HG03521 (cell line): ENCODE measurements around the gene NR1H2.

Experiments used
- ATAC-seq: cut with Tn5 transposase; IDR thresholded peaks from one replicate; pipeline ENCODE4 v1.9.1; 2021; ENCODE audit warnings: mild to moderate bottlenecking, moderate library complexity; ENCODE audit not compliant: unreplicated experiment

Gene NR1H2

DNA sequence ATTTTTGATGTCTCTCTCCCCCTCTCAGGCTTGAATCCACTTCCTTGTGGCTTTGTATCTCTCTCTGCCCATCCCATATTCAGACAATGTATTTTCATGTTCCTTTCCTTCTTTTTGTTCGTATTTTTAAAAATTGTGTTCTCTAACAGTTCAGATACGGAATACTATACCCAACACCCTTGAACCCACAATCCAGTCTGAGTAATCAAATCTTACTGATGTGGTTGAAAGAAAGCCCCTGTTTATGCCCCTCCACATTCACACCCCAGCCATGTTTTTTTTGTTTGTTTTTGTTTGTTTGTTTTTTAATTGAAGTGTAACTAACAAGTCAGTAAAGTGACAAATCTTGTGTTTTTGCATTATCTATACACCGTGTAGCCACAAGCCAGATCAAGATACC lies 43.9 kb downstream of the NR1H2 start:
- no peak for ATAC-seq

DNA sequence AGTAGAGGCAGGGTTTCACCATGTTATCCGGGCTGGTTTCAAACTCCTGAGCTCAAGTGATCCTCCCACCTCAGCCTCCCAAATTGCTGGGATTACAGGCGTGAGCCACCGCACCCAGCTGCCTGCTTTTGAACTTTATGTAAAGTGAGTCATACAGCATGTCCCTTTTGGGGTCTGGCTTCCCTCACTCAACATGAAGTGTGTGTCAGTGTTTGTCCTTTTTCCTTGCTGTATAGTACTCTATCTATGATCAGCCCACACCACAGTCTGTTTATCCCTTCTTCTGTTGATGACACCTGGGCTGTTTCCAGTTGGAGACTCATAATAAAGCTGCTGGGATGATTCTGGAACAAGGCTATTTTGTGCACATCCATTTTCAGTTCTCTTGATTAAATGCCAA lies 44.6 kb downstream of the NR1H2 start:
- no peak for ATAC-seq

DNA sequence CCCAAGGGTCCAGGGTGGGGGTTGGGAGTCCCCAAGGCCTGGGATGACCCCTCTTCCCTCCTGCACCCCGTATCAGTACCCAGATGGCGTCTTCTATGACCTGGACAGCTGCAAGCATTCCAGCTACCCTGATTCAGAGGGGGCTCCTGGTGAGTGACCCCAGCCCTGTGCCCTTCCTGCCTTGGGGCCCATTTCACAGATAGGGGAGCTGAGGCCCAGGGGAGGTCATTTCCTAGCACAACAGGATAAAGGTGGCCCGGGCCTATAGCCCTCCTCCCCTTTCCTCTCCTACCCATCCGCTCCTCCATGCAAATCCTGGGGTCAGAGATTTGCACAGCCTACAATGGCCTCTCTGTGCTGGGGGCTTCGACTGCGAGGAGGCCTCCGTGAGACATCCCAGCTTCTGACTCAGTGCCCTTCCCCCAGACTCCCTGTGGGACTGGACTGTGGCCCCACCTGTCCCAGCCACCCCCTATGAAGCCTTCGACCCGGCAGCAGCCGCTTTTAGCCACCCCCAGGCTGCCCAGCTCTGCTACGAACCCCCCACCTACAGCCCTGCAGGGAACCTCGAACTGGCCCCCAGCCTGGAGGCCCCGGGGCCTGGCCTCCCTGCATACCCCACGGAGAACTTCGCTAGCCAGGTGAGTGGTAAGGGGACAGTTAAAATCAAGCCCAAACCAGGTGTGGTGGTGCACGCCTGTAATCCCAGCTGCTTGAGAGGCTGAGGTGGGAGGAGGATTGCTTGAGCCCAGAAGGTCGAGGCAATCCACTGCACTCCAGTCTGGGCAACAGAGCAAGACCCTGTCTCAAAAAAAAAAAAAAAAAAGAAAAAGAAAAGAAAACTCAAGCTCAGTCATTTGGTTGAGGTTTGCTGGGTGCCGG lies 46.4 kb downstream of the NR1H2 start:
- no peak for ATAC-seq

DNA sequence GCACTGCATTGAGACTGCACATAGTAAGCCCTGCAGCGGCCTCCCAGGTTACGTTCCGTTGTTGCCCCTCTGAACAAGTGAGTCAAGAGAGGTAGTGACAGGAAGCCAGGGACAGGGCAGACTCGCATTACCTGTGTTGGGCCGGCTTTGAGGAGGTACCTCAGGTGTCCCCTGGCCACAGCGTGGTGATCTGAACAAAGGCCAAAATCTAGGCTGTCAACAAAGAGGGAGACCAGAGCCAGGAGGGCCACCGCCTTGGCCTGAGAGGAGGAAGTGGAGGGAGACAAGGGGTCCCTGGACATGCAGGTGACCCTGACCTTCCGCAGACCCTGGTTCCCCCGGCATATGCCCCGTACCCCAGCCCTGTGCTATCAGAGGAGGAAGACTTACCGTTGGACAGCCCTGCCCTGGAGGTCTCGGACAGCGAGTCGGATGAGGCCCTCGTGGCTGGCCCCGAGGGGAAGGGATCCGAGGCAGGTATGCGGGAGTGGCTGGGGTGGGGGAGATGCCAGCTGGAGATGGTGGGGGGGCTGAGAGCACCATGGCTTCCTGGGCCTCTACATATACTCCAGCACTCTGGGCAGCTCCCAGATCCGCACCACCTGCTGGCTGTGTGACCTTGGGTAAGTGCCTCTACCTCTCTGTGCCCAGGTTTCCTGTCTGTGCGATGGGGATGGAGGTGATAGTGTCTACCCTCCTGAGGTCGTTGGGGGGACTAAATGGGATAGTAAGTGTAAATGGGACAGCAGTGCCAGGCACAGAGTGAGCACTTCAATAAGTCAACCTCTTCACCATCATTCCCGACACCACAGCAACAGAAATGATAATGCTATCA lies 47.2 kb downstream of the NR1H2 start:
- ATAC-seq, result no peak

DNA sequence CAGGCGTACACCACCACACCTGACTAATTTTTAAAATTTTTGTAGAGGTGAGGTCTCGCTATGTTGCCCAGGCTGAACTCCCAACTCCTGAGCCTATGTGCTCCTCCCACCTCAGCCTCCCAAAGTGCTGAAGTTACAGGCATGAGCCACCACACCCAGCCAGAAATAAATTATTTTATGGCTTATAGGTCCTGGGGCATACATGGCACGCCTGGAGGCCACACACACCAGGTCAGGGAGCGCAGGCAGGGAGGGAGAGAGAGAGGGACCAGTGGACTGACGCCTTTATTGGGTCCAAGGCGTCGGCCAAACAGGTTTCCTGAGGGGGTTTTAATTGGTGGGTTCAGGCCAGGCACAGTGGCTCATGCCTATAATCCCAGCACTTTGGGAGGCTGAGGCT lies 49.3 kb downstream of the NR1H2 start:
- no peak for ATAC-seq

DNA sequence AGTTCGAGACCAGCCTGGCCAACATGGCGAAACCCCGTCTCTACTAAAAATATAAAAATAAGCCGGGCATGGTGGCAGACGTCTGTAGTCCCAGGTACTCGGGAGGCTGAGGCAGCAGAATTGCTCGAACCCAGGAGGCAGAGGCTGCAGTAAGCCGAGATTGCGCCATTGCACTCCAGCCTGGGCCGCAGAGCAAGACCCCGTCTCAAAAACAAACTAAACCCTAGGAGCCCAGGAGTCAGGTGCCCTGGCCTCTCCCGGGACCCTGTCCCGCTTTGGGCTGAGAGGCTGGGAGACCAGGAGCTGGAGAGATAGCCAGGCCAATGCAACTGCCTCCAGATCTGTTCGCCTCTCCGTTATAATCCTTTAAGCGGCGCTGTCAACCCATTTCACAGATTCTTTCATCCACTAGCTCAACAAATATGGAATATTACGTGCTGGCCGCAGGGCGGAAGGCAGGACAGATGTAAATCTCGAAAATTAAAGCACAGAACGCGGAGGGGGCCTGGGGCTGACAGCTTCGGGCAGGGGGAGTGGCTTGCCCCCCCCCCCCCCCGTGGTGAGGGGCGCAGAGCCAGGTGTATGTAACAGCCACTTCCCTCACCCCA lies 51.2 kb downstream of the NR1H2 start:
- no peak for ATAC-seq

DNA sequence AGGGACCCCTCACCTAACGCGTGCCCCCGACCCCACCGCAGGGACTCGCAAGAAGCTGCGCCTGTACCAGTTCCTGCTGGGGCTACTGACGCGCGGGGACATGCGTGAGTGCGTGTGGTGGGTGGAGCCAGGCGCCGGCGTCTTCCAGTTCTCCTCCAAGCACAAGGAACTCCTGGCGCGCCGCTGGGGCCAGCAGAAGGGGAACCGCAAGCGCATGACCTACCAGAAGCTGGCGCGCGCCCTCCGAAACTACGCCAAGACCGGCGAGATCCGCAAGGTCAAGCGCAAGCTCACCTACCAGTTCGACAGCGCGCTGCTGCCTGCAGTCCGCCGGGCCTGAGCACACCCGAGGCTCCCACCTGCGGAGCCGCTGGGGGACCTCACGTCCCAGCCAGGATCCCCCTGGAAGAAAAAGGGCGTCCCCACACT lies 51.8 kb downstream of the NR1H2 start:
- no peak for ATAC-seq

DNA sequence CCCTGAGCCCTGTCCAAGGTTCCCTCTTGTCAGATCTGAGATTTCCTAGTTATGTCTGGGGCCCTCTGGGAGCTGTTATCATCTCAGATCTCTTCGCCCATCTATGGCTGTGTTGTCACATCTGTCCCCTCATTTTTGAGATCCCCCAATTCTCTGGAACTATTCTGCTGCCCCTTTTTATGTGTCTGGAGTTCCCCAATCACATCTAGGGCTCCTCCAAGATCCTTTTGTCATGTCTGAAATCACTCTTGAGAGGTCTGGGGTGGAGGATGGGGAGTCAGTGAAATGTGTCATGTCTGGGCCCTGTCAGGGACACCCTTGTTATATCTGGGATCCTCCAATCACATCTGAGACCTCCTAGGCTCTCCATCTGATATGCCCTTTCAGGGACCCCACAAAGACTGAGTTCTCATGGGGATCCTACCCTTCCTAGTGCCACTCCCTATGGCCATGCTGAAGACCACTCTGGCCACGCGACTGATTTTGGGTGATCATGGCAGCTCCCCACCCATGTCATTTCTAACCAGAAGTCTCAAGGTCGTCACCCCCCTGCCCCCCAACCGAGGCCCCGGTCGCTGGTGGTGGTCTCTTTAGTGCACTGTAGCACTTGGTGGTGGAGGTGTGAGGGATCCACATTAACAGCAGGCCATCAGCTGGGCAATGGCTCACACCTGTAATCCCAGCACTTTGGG lies 52.7 kb downstream of the NR1H2 start:
- no peak for ATAC-seq

DNA sequence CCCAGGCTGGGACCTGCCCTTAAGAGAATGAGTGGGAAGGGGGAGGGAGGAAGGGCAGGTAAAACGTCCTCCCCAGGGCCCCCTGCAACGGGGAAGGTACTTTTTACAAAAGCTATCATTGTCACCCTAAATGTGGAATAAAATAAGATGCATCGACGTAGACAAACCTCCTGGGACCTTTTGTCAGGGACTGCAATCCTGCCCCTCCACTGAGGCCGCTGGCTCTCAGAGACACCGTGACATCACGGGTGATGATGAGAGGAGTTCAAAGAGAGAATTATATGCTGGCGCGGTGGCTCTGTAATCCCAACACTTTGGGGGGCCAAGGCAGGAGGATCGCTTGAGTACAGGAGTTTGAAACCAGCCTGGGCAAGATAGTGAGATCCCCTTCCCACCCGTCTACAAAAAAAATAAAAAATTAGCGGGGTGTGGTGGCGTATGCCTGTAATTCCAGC lies 54.7 kb downstream of the NR1H2 start:
- no peak for ATAC-seq

DNA sequence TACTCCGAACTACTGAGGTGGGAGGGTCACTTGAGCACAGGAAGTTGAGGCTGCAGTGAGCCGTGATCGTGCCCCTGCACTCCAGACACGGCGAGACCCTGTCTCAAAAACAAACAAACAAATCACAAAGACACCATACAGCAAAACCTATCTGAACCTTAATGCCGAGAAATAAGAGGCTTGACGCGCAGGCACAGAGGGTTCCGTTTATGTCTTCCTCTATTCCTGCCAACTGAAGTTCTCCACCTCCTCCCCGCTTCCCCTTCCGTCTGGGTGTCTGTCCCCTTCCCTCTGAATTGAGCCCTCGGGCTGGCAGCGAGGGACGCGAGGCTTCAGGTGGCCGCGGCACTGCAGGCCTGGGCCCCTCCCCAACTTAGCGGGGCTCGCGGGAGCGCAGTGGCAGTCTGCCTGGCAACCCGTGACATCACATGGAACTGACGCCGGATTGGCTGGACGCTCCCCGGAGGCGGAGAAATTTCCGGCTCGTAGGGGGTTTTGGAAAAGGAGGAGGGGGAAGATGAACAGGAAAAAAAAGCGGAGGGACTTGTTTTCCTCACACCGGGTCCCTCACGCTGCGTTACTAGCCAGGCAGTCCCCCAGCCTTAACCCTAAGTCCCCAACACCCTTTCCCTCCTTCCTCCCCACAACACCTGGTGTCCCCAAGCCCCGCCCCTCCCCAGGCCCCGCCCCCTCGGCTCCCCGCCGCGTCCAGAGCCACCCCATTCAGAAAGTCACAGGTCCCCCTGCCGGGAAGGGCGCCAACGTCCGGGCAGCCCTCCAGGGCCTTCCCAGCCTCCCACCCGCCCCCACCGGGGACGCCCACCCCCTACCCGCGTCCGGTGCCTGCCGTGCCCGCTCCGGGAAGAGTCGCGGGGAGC lies 55.3 kb downstream of the NR1H2 start:
- peak; percentile 73 for ATAC-seq

DNA sequence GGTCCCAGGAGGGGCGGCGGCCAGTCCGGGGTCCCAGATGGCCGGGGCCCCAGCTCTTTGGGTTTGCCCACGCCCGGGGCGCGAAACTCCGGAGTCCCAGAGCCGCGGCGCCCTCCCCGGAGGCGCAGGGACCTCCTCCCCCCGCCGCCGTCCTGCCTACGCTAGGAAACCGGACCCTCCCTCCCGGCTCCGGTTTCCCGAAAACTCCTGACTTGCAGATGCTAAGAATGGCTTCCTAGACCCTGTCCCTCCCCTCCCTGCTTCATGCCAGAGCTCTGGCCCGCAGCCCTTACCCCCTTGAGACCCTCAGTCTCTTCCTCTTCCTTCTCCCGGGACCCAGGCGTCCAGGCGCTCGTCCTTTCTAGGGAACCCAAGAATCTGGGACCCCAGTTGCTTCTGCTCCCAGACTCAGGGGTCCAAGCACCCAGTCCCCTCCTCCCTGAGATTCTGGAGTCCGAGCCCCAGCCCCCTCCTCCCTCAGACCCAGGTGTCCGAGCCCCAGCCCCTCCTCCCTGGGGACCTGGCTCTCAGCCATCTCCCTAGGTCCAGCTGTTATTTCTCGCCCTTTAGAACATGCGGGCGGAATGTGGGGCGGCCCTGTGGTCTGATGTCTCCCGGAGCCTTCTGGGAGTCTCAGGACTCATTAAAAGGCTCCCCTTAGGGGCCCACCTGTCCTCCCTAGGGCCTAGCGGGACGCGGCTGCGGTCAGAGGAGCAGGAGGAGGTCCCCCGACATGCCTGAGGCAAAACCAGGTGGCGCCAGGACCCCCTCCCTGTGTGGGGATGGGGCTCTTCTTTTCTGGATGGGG lies 56.2 kb downstream of the NR1H2 start, which contains the start of gene MYBPC2:
Gene MYBPC2 (plus strand): TSS at position 672 of the 808 bp plus-strand sequence. CDS start 62 bp downstream, at position 734.
- ATAC-seq, result no peak
